Hepatocyte (in vitro differentiated cells): ENCODE results near the gene PTPN13.

Experiments used
- CTCF ChIP-seq: fragments of 200-600 bp; sonication (generic); IDR thresholded peaks from 2 replicates; pipeline ENCODE4 v1.5.1; 2016; ENCODE audit warnings: antibody characterized with exemption, mild to moderate bottlenecking; ENCODE audit not compliant: poor library complexity
- EZH2 ChIP-seq: fragments of 200-600 bp; sonication (generic); IDR thresholded peaks from 2 replicates; pipeline ENCODE4 v1.6.1; 2016; ENCODE audit warnings: antibody characterized with exemption, mild to moderate bottlenecking, borderline replicate concordance
- EZH2phosphoT487 ChIP-seq: fragments of 200-600 bp; sonication (generic); IDR thresholded peaks from one replicate; pipeline ENCODE4 v1.6.1; 2018; ENCODE audit warnings: antibody characterized with exemption, mild to moderate bottlenecking, low read depth, moderate library complexity; ENCODE audit not compliant: unreplicated experiment, severe bottlenecking

GRCh38 chr4:86586626-86587380 is 7.3 kb upstream of the PTPN13 start:
- TF ChIP-seq CTCF (no peak), EZH2phosphoT487 (no peak), EZH2 (no peak)
